Neuronal stem cell (in vitro differentiated cells): ENCODE measurements around the gene SPARC.

Source experiments
- DNase-seq: peaks from one replicate; pipeline ENCODE4 v3.0.0-alpha.2; 2013; ENCODE audit warnings: low spot score
- H2AFZ ChIP-seq: one replicate; pipeline ENCODE4 v1.6.1; 2013; ENCODE audit warnings: mild to moderate bottlenecking, low read length, inconsistent platforms
- H2AK5ac ChIP-seq: 2 replicates; pipeline ENCODE4 v1.6.1; 2013; ENCODE audit warnings: low read depth, mild to moderate bottlenecking, inconsistent platforms, low read length, moderate library complexity, mixed read lengths
- H2BK120ac ChIP-seq: 2 replicates; pipeline ENCODE4 v1.6.1; 2013; ENCODE audit warnings: low read depth, mild to moderate bottlenecking, inconsistent platforms, low read length, moderate library complexity, mixed read lengths
- H2BK12ac ChIP-seq: one replicate; pipeline ENCODE4 v1.6.1; 2013; ENCODE audit warnings: low read length, inconsistent platforms
- H2BK15ac ChIP-seq: 2 replicates; pipeline ENCODE4 v1.6.1; 2013; ENCODE audit warnings: mild to moderate bottlenecking, low read length, inconsistent platforms, mixed read lengths
- H2BK5ac ChIP-seq: one replicate; pipeline ENCODE4 v1.6.1; 2013; ENCODE audit warnings: inconsistent platforms, mild to moderate bottlenecking, low read length, moderate library complexity
- H3K14ac ChIP-seq: one replicate; pipeline ENCODE4 v1.6.1; 2013; ENCODE audit warnings: low read length, inconsistent platforms
- H3K18ac ChIP-seq: 2 replicates; pipeline ENCODE4 v1.6.1; 2013; ENCODE audit warnings: low read length, inconsistent platforms
- H3K23ac ChIP-seq: 2 replicates; pipeline ENCODE4 v1.6.1; 2013; ENCODE audit warnings: low read depth, mild to moderate bottlenecking, mixed read lengths, low read length, inconsistent platforms; ENCODE audit not compliant: poor library complexity
- H3K27ac ChIP-seq: replicated peaks from 3 replicates; pipeline ENCODE4 v1.5.1; 2013; ENCODE audit warnings: low read length, inconsistent platforms
- H3K27me3 ChIP-seq, 3 experiments: 2 replicates each; pipeline ENCODE4 v1.6.1; 2013; ENCODE audit warnings: low read length in 3 of 3, mild to moderate bottlenecking in 2 of 3, inconsistent platforms in 1 of 3, low read depth in 1 of 3, mixed read lengths in 1 of 3, moderate library complexity in 1 of 3; ENCODE audit not compliant: control insufficient read depth in 3 of 3, insufficient read depth in 3 of 3
- H3K36me3 ChIP-seq, 2 donors: replicated peaks in 1 of 2; 2 replicates each; pipeline ENCODE4 v1.6.1; 2013; ENCODE audit warnings: low read length in 2 of 2; ENCODE audit not compliant: control insufficient read depth in 2 of 2, insufficient read depth in 2 of 2
- H3K4ac ChIP-seq: 2 replicates; pipeline ENCODE4 v1.6.1; 2013; ENCODE audit warnings: inconsistent platforms, mild to moderate bottlenecking, low read length, moderate library complexity
- H3K4me1 ChIP-seq, 2 donors: 1 replicate in 1 of 2; 2 replicates in 1 of 2; pipeline ENCODE4 v1.6.1; 2013; ENCODE audit warnings: low read length in 2 of 2, low read depth in 1 of 2; ENCODE audit not compliant: control insufficient read depth in 2 of 2, insufficient read depth in 1 of 2
- H3K4me2 ChIP-seq: one replicate; pipeline ENCODE4 v1.6.1; 2013; ENCODE audit warnings: mild to moderate bottlenecking, low read length, inconsistent platforms; ENCODE audit not compliant: insufficient read depth, poor library complexity, severe bottlenecking
- H3K4me3 ChIP-seq, 2 donors: 2 replicates each; pipeline ENCODE4 v1.5.1; 2013; ENCODE audit warnings: low read length in 2 of 2, mild to moderate bottlenecking in 2 of 2, inconsistent platforms in 1 of 2, moderate library complexity in 1 of 2
- H3K79me1 ChIP-seq: one replicate; pipeline ENCODE4 v1.6.1; 2013; ENCODE audit warnings: low read depth, mild to moderate bottlenecking, inconsistent platforms, low read length, moderate library complexity
- H3K9ac ChIP-seq: one replicate; pipeline ENCODE4 v1.6.1; 2013; ENCODE audit warnings: mild to moderate bottlenecking, low read depth, low read length, inconsistent platforms; ENCODE audit not compliant: poor library complexity
- H3K9me3 ChIP-seq, 2 donors: replicated peaks in 1 of 2; 2 replicates each; pipeline versions ENCODE3 to v1.6.1; 2013; ENCODE audit warnings: low read length in 2 of 2, mild to moderate bottlenecking in 2 of 2, inconsistent platforms in 1 of 2, low read depth in 1 of 2, mixed read lengths in 1 of 2, moderate library complexity in 1 of 2; ENCODE audit not compliant: control insufficient read depth in 2 of 2, insufficient read depth in 1 of 2
- H4K8ac ChIP-seq: one replicate; pipeline ENCODE4 v1.6.1; 2013; ENCODE audit warnings: low read depth, mild to moderate bottlenecking, inconsistent platforms, low read length, moderate library complexity
- H4K91ac ChIP-seq: one replicate; pipeline ENCODE4 v1.6.1; 2013; ENCODE audit warnings: low read length, low read depth, mild to moderate bottlenecking, inconsistent platforms; ENCODE audit not compliant: poor library complexity
- WGBS, 2 donors: extraction: QIAGEN DNeasy Blood & Tissue Kit; methylation state at CpG; one replicate each; pipeline ENCODE4 v1.1.7; 2013; ENCODE audit warnings: missing lambda C conversion rate in 2 of 2, mixed read lengths in 1 of 2; ENCODE audit not compliant: insufficient read length in 2 of 2, insufficient replicate concordance in 1 of 2; ENCODE audit errors: extremely low coverage in 2 of 2; 5-methylcytosine and 5-hydroxymethylcytosine counted together

Gene SPARC

GRCh38 chr5:151637676-151638075 lies 49.0 kb downstream of the SPARC start:
- Histone ChIP-seq H3K23ac (no peak overlapping the region), H2AK5ac (no peak overlapping the region), H3K18ac (no peak overlapping the region), H2BK5ac (no peak overlapping the region), H3K4ac (no peak overlapping the region), H4K8ac (no peak overlapping the region), H2BK15ac (no peak overlapping the region), H3K4me1 (no peaks in the 10 kb centered on the region), H3K36me3 (no peaks in the 10 kb centered on the region), H3K14ac (no peak overlapping the region), H3K9ac (no peak overlapping the region), H2AFZ (no peak overlapping the region), H3K4me3 (no peak overlapping the region), H3K4me2 (no peak overlapping the region), H3K27ac (no peak overlapping the region), H3K27me3 (peaks cover 0 to 19% (median 0%) of the 10 kb centered on the region in 3 experiments), H3K9me3 (peaks cover 0 to 2% of the 10 kb centered on the region in 2 donors), H4K91ac (no peak overlapping the region), H2BK12ac (peak overlapping the region; percentile 32), H3K79me1 (no peaks in the 10 kb centered on the region), H2BK120ac (no peak overlapping the region)
- WGBS, 2 donors: no CpG with 5 or more reads among the region's 5 CpGs
- no peak for DNase-seq

GRCh38 chr5:151633892-151634291 lies 52.8 kb downstream of the SPARC start:
- no peak overlapping the region for H2BK12ac ChIP-seq
- no peak overlapping the region for H2AK5ac ChIP-seq
- no peak overlapping the region for H3K9ac ChIP-seq
- peaks cover 0 to 2% of the 10 kb centered on the region in 2 donors for H3K9me3 ChIP-seq
- H3K4ac ChIP-seq: no peak overlapping the region
- no peak overlapping the region for H3K4me2 ChIP-seq
- H2BK5ac ChIP-seq: no peak overlapping the region
- H4K91ac ChIP-seq: no peak overlapping the region
- no peak overlapping the region for H2BK15ac ChIP-seq
- H3K4me3 ChIP-seq: no peak overlapping the region
- no peaks in the 10 kb centered on the region for H3K36me3 ChIP-seq
- no peak overlapping the region for H4K8ac ChIP-seq
- H2AFZ ChIP-seq: no peak overlapping the region
- H3K27ac ChIP-seq: no peak overlapping the region
- H2BK120ac ChIP-seq: no peak overlapping the region
- no peak for DNase-seq
- H3K4me1 ChIP-seq: no peaks in the 10 kb centered on the region
- H3K79me1 ChIP-seq: no peaks in the 10 kb centered on the region
- no peak overlapping the region for H3K18ac ChIP-seq
- no CpG with 5 or more reads among the region's 1 CpG for WGBS, 2 donors
- H3K23ac ChIP-seq: no peak overlapping the region
- peaks cover 0 to 19% (median 0%) of the 10 kb centered on the region in 3 experiments for H3K27me3 ChIP-seq
- no peak overlapping the region for H3K14ac ChIP-seq

- Histone ChIP-seq H2BK12ac (no peak overlapping the region), H3K27ac (no peak overlapping the region), H3K27me3 (peaks cover 0 to 19% (median 0%) of the 10 kb centered on the region in 3 experiments), H2AFZ (no peak overlapping the region), H3K4me1 (peaks cover 0 to 1% of the 10 kb centered on the region in 2 donors), H3K18ac (no peak overlapping the region), H3K23ac (peak overlapping the region; percentile 29), H2AK5ac (no peak overlapping the region), H3K36me3 (no peaks in the 10 kb centered on the region), H3K9ac (no peak overlapping the region), H4K8ac (no peak overlapping the region), H3K9me3 (peaks cover 0 to 2% of the 10 kb centered on the region in 2 donors), H3K14ac (no peak overlapping the region), H2BK5ac (peak overlapping the region; percentile 30), H2BK15ac (peak overlapping the region; percentile 34), H3K4ac (no peak overlapping the region), H2BK120ac (peak overlapping the region; percentile 6), H3K4me3 (no peak overlapping the region), H3K79me1 (no peaks in the 10 kb centered on the region), H3K4me2 (no peak overlapping the region), H4K91ac (no peak overlapping the region)
- WGBS, 2 donors: no CpG with 5 or more reads among the region's 8 CpGs
- DNase-seq: no peak
These were observed 53.8 kb downstream of the SPARC start for GRCh38 chr5:151632941-151633340.

- no peak overlapping the region for H3K9ac ChIP-seq
- peak overlapping the region; percentile 30 for H2BK5ac ChIP-seq
- H4K8ac ChIP-seq: no peak overlapping the region
- no peaks in the 10 kb centered on the region for H3K79me1 ChIP-seq
- H4K91ac ChIP-seq: no peak overlapping the region
- H2BK12ac ChIP-seq: no peak overlapping the region
- peak overlapping the region; percentile 29 for H3K23ac ChIP-seq
- H3K14ac ChIP-seq: no peak overlapping the region
- no peak overlapping the region for H3K4ac ChIP-seq
- WGBS, 2 donors: no CpG with 5 or more reads among the region's 15 CpGs
- H3K4me2 ChIP-seq: no peak overlapping the region
- H3K27me3 ChIP-seq: peaks cover 0 to 16% (median 0%) of the 10 kb centered on the region in 3 experiments
- H3K36me3 ChIP-seq: no peaks in the 10 kb centered on the region
- peak overlapping the region; percentile 34 for H2BK15ac ChIP-seq
- peak overlapping the region; percentile 6 for H2BK120ac ChIP-seq
- no peak overlapping the region for H2AFZ ChIP-seq
- peaks cover 0 to 1% of the 10 kb centered on the region in 2 donors for H3K4me1 ChIP-seq
- DNase-seq: no peak
- H3K18ac ChIP-seq: no peak overlapping the region
- peak overlapping the region; percentile 54 for H2AK5ac ChIP-seq
- H3K9me3 ChIP-seq: peaks cover 0 to 2% of the 10 kb centered on the region in 2 donors
- no peak overlapping the region for H3K4me3 ChIP-seq
- H3K27ac ChIP-seq: no peak overlapping the region
These were observed 54.2 kb downstream of the SPARC start for GRCh38 chr5:151632524-151632923.
